Heart left ventricle (tissue), 13 donors: ENCODE results near the gene PER2.

Experiments
- CTCF ChIP-seq, 12 donors: fragments of 200-600 bp; sonication (generic) in 4 of 12; IDR thresholded peaks; one replicate each; pipeline versions ENCODE4 v1.5.0 to v1.8.0; 2018 to 2022; ENCODE audit warnings: antibody characterized with exemption in 12 of 12, mild to moderate bottlenecking in 5 of 12
- POLR2A ChIP-seq, 2 donors: fragments of 450-650 bp; IDR thresholded peaks; one replicate each; pipeline ENCODE4 v1.6.1; 2017; ENCODE audit warnings: antibody characterized with exemption in 2 of 2, mild to moderate bottlenecking in 2 of 2, moderate library complexity in 2 of 2
- donor health status: ischemic (EF 13 %, LVEDD 7.1; RV severe dilation, severe dysfunction).
- donor health status: DM: no; HTN: yes; CAD: no.
- donor health status: DM: no; HTN: no; CAD: no.
- donor health status: ischemic (EF 25% LVEDD 6.9; RV normal size, moderate dysfunction).
- donor health status: ischemic (EF 25% LVEDD 5.7; RV mildly dilated, moderate dysfunction).
- donor health status: ischemic (EF 35%, LVEDD 5.7; RV mildly dilated, moderate dysfunction).
- donor health status: nonischemic (EF 11% LVEDD 7.7; RV severe dilation, severe dysfunction).
- donor health status: DM: yes; HTN: yes; CAD: no.
- donor health status: PGD.
- donor health status: ischemic (EF 29% LVEDD 5.4; RV normal size, mild dysfunction).
- donor health status: nonischemic (EF 23%, LVEDD 6.1; RV moderate dilation, normal function).

GRCh38 chr2:238255151-238255551 is 33.3 kb downstream of the PER2 start:
- TF ChIP-seq CTCF (IDR thresholded peaks at IDR 0.05), result no peak
- no peak for TF ChIP-seq POLR2A (IDR thresholded peaks at IDR 0.05)
